Left ventricle myocardium inferior (tissue), 1 donor: ENCODE data around the gene ARHGEF16. TPM values are rescaled to one million over a fixed set of nuclear protein-coding genes. Genes with fewer than 3 reads are reported as not detected.

ENCODE experiments used
- DNase-seq: peaks from one replicate; pipeline ENCODE4 v3.0.0-alpha.2; 2020
- H3K27ac ChIP-seq: fragments of 200-600 bp; replicated peaks from 2 replicates; pipeline ENCODE4 v1.8.0; 2021
- H3K27me3 ChIP-seq: fragments of 200-600 bp; 2 replicates; pipeline ENCODE4 v1.8.0; 2021; ENCODE audit warnings: low read depth
- H3K36me3 ChIP-seq: fragments of 200-600 bp; 2 replicates; pipeline ENCODE4 v1.8.0; 2021
- H3K4me1 ChIP-seq: fragments of 200-600 bp; 2 replicates; pipeline ENCODE4 v1.8.0; 2021
- H3K4me3 ChIP-seq: fragments of 200-600 bp; 2 replicates; pipeline ENCODE4 v1.8.0; 2021; ENCODE audit warnings: mild to moderate bottlenecking, moderate library complexity
- H3K9me3 ChIP-seq: fragments of 200-600 bp; replicated peaks from 2 replicates; pipeline ENCODE4 v1.8.0; 2021
- intact Hi-C: fragments of 100-400 bp; cut with micrococcal nuclease; formaldehyde crosslinking; loops from one replicate; pipeline ENCODE4 v1.11.0; 2022
- total RNA-seq: library from RNA; stranded (reverse); fragmentation: NEBNext Ultra II Directional; extraction: Animal tissue kit (Norgen Biotek cat#: 25700); gene quantifications from one replicate; pipeline ENCODE4 v1.2.1, GENCODE V29; 2021
- TF ChIP-seq, protein P1 (sequence below): fragments of 200-600 bp; IDR thresholded peaks from 2 replicates; pipeline ENCODE4 v1.8.0; 2021; ENCODE audit warnings: antibody characterized with exemption, mild to moderate bottlenecking, borderline replicate concordance
- donor health status: DM: no; HTN: yes; CAD: no; lungs with severe emphysema.

Gene ARHGEF16
- total RNA-seq, 1 donor from 2014 or later = 0.52 TPM

DNA sequence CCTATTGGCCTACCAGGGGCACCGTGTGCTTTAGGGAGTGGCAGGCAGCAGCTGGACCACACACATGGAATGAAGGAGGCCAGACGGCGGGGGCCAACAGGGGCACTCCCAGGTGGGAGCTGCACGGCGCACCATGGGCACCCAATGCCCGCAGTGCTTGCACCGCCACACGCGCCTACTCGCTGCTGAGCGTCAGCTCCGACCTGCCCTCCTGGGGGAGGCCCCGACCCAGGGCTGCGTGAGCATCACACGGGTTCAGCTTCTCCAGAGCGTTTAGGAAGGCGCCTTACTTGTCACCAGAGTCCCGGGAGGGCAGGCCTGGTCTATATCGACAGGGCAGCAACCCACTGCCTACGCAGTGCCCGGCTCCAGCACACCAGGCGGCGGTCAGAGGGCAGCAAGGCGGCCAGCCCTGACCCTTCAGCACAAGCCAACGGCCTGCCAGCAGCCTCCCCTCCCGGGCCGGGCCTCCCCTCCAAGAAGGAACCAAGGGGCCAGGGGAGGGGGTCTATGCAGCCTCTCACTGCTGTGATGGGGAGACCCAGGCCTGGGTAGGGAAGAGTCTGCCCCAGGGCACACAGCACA is 64.9 kb downstream of the ARHGEF16 start:
- Histone ChIP-seq H3K4me1 (no peaks in the 10 kb centered on the region), H3K27me3 (no peaks in the 10 kb centered on the region), H3K9me3 (no peaks in the 10 kb centered on the region), H3K4me3 (no peak overlapping the region), H3K27ac (no peak overlapping the region), H3K36me3 (no peaks in the 10 kb centered on the region)
- DNase-seq = no peak
- intact Hi-C loops = no loop called here
- TF ChIP-seq, protein P1, sequence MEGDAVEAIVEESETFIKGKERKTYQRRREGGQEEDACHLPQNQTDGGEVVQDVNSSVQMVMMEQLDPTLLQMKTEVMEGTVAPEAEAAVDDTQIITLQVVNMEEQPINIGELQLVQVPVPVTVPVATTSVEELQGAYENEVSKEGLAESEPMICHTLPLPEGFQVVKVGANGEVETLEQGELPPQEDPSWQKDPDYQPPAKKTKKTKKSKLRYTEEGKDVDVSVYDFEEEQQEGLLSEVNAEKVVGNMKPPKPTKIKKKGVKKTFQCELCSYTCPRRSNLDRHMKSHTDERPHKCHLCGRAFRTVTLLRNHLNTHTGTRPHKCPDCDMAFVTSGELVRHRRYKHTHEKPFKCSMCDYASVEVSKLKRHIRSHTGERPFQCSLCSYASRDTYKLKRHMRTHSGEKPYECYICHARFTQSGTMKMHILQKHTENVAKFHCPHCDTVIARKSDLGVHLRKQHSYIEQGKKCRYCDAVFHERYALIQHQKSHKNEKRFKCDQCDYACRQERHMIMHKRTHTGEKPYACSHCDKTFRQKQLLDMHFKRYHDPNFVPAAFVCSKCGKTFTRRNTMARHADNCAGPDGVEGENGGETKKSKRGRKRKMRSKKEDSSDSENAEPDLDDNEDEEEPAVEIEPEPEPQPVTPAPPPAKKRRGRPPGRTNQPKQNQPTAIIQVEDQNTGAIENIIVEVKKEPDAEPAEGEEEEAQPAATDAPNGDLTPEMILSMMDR = no peak

GRCh38 chr1:3520419-3521378 is 66.2 kb downstream of the ARHGEF16 start:
- no peaks in the 10 kb centered on the region for H3K27me3 ChIP-seq
- intact Hi-C loops = no loop called here
- no peak overlapping the region for H3K27ac ChIP-seq
- DNase-seq = no peak
- no peak overlapping the region for H3K4me3 ChIP-seq
- no peaks in the 10 kb centered on the region for H3K9me3 ChIP-seq
- TF ChIP-seq, protein P1 = no peak
- H3K4me1 ChIP-seq = peaks cover 3% of the 10 kb centered on the region
- H3K36me3 ChIP-seq = no peaks in the 10 kb centered on the region

DNA sequence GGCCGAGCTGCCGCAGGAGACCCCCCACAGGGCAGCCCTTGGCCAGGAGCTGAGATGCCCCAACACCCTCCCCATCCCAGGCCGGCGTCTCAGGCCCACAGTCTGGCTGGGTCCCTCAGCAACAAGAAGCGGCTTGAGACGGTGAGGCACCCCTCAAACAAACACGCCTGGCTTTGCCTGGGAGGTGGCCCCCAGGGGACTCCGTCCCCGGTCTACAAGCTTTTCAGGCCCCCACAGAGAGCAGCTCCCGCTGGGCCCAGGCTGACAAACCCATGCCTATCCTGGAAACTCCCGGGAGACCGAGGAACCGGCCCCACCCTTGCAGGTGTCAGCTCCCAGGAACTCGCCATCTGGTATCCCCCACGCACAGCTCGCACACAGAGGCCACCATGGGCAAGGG is 67.0 kb downstream of the ARHGEF16 start:
- no peak for DNase-seq
- intact Hi-C loops = no loop called here
- TF ChIP-seq, protein P1 = no peak
- Histone ChIP-seq H3K9me3 (no peaks in the 10 kb centered on the region), H3K27me3 (no peaks in the 10 kb centered on the region), H3K4me1 (peaks cover 7% of the 10 kb centered on the region), H3K27ac (no peak overlapping the region), H3K36me3 (no peaks in the 10 kb centered on the region), H3K4me3 (no peak overlapping the region)

- no peaks in the 10 kb centered on the region for H3K9me3 ChIP-seq
- no peak overlapping the region for H3K27ac ChIP-seq
- no peaks in the 10 kb centered on the region for H3K27me3 ChIP-seq
- no peak overlapping the region for H3K4me3 ChIP-seq
- no peaks in the 10 kb centered on the region for H3K36me3 ChIP-seq
- peaks cover 12% of the 10 kb centered on the region for H3K4me1 ChIP-seq
- TF ChIP-seq, protein P1 = no peak
- DNase-seq = no peak
- intact Hi-C loops = no loop called here
Observed at GRCh38 chr1:3522112-3522511, 67.6 kb downstream of the ARHGEF16 start.

- Histone ChIP-seq H3K4me1 (peaks cover 12% of the 10 kb centered on the region), H3K9me3 (no peaks in the 10 kb centered on the region), H3K27me3 (no peaks in the 10 kb centered on the region), H3K36me3 (no peaks in the 10 kb centered on the region), H3K27ac (no peak overlapping the region), H3K4me3 (no peak overlapping the region)
- intact Hi-C loops = no loop called here
- DNase-seq = no peak
- TF ChIP-seq, protein P1 = no peak
Observed at GRCh38 chr1:3522564-3523265, 68.2 kb downstream of the ARHGEF16 start.
